Caco-2 (cell line): ENCODE data around the gene PPID. TPM values are rescaled to one million over a fixed set of nuclear protein-coding genes. Genes with fewer than 3 reads are reported as not detected.

Experiments
- Bru-seq: library from RNA; stranded (reverse); fragments of 400-500 nt; gene quantifications from one replicate; lab custom pipeline; 2021; lab: Mats Ljungman, UMichigan
- BruChase-seq, 2 experiments: library from RNA; stranded (reverse); fragments of 400-500 nt; gene quantifications; one replicate each; lab custom pipeline; 2021; lab: Mats Ljungman, UMichigan
- BruUV-seq: library from RNA; stranded (reverse); fragments of 400-500 nt; replicated peaks from 2 replicates; lab custom pipeline; 2021; lab: Mats Ljungman, UMichigan
- CTCF ChIA-PET: fragments of 300-600 bp; sonication (Branson Sonifier 250); formaldehyde crosslinking; loops from one replicate; lab custom pipeline; 2022; ENCODE audit warnings: antibody characterized with exemption; lab: Charles Lee
- POLR2A ChIA-PET: fragments of 300-600 bp; sonication (Branson Sonifier 250); formaldehyde crosslinking; loops from one replicate; lab custom pipeline; 2022; ENCODE audit warnings: antibody characterized with exemption; lab: Charles Lee
- DNase-seq, 2 experiments: peaks; one replicate each; pipeline versions ENCODE4 v3.0.0 to v3.0.0-alpha.2; 2020 to 2022
- H3K27me3 ChIP-seq: replicated peaks from 2 replicates; pipeline ENCODE4 v1.6.0; 2011; ENCODE audit warnings: low read length; ENCODE audit not compliant: control insufficient read depth, insufficient read depth
- H3K36me3 ChIP-seq: 2 replicates; pipeline ENCODE4 v1.5.1; 2011; ENCODE audit warnings: low read length; ENCODE audit not compliant: control insufficient read depth, insufficient read depth
- H3K4me1 ChIP-seq: fragments of 250-450 bp; sonication (Bioruptor Pico); 2 replicates; pipeline ENCODE4 v1.5.1; 2020; ENCODE audit warnings: mild to moderate bottlenecking
- H3K4me3 ChIP-seq: 2 replicates; pipeline ENCODE4 v1.5.1; 2011; ENCODE audit warnings: low read depth, mild to moderate bottlenecking, control low read depth, low read length
- H3K9me3 ChIP-seq: fragments of 250-450 bp; sonication (Bioruptor Pico); 2 replicates; pipeline ENCODE4 v1.5.1; 2020; ENCODE audit warnings: mild to moderate bottlenecking, moderate library complexity
- H3K27ac Mint-ChIP-seq: one replicate; pipeline ENCODE4 v1.8.0; 2022; ENCODE audit warnings: mixed read lengths; ENCODE audit not compliant: unreplicated experiment
- H3K27me3 Mint-ChIP-seq: one replicate; pipeline ENCODE4 v1.8.0; 2022; ENCODE audit warnings: mixed read lengths; ENCODE audit not compliant: insufficient read depth, unreplicated experiment
- H3K36me3 Mint-ChIP-seq: one replicate; pipeline ENCODE4 v1.8.0; 2022; ENCODE audit warnings: mild to moderate bottlenecking, mixed read lengths; ENCODE audit not compliant: insufficient read depth, unreplicated experiment
- H3K4me1 Mint-ChIP-seq: one replicate; pipeline ENCODE4 v1.8.0; 2022; ENCODE audit warnings: low read depth, mixed read lengths; ENCODE audit not compliant: unreplicated experiment
- H3K4me3 Mint-ChIP-seq: one replicate; pipeline ENCODE4 v1.8.0; 2022; ENCODE audit warnings: mild to moderate bottlenecking, moderate library complexity, mixed read lengths; ENCODE audit not compliant: unreplicated experiment
- H3K9me3 Mint-ChIP-seq: one replicate; pipeline ENCODE4 v1.8.0; 2022; ENCODE audit warnings: mixed read lengths; ENCODE audit not compliant: unreplicated experiment
- intact Hi-C: fragments of 100-400 bp; cut with micrococcal nuclease; formaldehyde crosslinking; loops from one replicate; pipeline ENCODE4 v1.10.0; 2022; ENCODE audit not compliant: unreplicated experiment
- long read RNA-seq: library from polyadenylated mRNA; stranded (forward); transcript quantifications from one replicate; pipeline ENCODE4 v2.0.0, GENCODE V29; 2022
- total RNA-seq: library from RNA; stranded (reverse); gene quantifications from 2 replicates; pipeline ENCODE4 v1.2.3, GENCODE V29; 2022
- TF ChIP-seq, protein P1 (sequence below), 2 experiments: fragments of 200-600 bp in 1 of 2; IDR thresholded peaks; 1 replicate in 1 of 2; 2 replicates in 1 of 2; pipeline versions ENCODE4 v1.5.1 to v1.8.0; 2011 to 2022; ENCODE audit warnings: antibody characterized with exemption in 1 of 2, control low read depth in 1 of 2, inconsistent platforms in 1 of 2, low read depth in 1 of 2, low read length in 1 of 2, mild to moderate bottlenecking in 1 of 2, moderate library complexity in 1 of 2; ENCODE audit not compliant: insufficient read depth in 1 of 2, severe bottlenecking in 1 of 2, unreplicated experiment in 1 of 2

Gene PPID
- total RNA-seq (50.9 and 57.2 TPM in 2 replicates), Bru-seq, nascent RNA (percentile 92 among the genes with signal in this experiment), BruChase-seq, experiment 1, labeled RNA remaining after a 2-hour chase (percentile 90 among the genes with signal in this experiment), BruChase-seq, experiment 2, labeled RNA remaining after a 6-hour chase (percentile 95 among the genes with signal in this experiment)
- long read RNA-seq, transcript PPID-201 (10 exons, 1,823 nt) = major isoform, 186 of 204 reads
- long read RNA-seq, partial matches to known transcripts = 7 of 204 reads
- long read RNA-seq, other reads (novel, unspliced or antisense) = 11 of 204 reads

DNA sequence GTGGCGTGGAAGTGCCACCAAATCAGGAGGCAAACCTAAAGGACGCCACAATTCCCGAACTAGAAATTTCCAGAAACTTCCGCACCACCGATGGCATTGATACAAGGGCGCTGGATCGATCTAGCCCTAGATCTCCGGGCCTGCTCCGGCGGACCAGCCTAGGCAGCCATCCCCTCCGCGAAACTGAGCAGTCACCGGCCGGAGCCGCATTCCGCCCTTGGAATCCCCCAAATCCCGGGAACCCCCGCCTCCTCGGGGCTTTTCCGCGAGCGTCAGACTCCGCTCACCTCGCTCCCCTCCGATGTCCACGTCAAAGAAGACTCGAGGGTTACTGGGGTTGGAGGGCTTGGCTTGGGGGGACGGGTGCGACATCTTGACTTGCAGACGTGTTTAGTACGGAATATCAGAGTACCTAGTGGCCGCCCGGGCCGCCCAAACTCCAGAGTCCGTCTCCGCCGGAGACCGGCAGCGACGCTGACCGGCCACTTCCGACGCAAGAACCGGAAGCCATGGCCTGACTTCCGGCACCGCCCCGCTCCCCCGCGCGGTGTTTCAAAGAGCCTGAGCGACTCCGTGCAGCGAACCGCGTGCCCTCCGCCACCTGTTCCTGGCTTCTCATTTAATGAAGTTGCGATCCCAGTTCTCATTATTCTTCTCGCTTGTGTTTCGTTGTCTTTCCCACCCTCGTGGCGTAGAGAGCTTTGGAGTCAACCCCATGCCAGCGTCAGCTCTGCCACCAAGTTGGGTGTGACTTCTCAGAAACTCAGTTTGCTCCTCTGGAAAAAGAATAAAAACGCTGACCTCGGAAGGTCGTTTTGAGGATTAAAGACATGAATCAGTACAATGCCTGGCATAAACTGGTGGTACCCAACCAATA, at the start of gene PPID:
Gene PPID, minus strand, starts transcription at position 480 of the 877 bp plus-strand sequence. Its CDS starts 108 bp downstream, at position 372.
- H3K9me3 ChIP-seq = no peaks in the 10 kb centered on the region
- Mint-ChIP-seq H3K4me1 (peaks cover 9% of the 10 kb centered on the region), H3K27ac (peak within 1 kb of the TSS; percentile 95), H3K9me3 (no peaks in the 10 kb centered on the region), H3K4me3 (peak within 1 kb of the TSS; percentile 90), H3K27me3 (no peaks in the 10 kb centered on the region), H3K36me3 (peaks cover 48% of the 10 kb centered on the region)
- CTCF ChIA-PET = interaction anchor here (1.4 kb wide), 1 partner anchor 129 kb away, joined by 4 read pairs; no protein-coding TSS in a partner anchor
- BruUV-seq = TSS peak; percentile 97
- peaks cover 6% of the 10 kb centered on the region for H3K4me1 ChIP-seq
- POLR2A ChIA-PET = interaction anchor here (1.0 kb wide), 1 partner anchor 122 kb away, joined by 3 read pairs; no protein-coding TSS in a partner anchor
- intact Hi-C loops = loop anchor here (1.0 to 2.0 kb wide), 7 partner anchors 46 to 724 kb away; partner anchors contain the start of genes ETFDH, FNIP2 and RAPGEF2
- DNase-seq = peak; percentile 85 to 88
- no peaks in the 10 kb centered on the region for H3K36me3 ChIP-seq
- H3K4me3 ChIP-seq = peak within 1 kb of the TSS; percentile 68
- H3K27me3 ChIP-seq = no peaks in the 10 kb centered on the region
- TF ChIP-seq, protein P1, sequence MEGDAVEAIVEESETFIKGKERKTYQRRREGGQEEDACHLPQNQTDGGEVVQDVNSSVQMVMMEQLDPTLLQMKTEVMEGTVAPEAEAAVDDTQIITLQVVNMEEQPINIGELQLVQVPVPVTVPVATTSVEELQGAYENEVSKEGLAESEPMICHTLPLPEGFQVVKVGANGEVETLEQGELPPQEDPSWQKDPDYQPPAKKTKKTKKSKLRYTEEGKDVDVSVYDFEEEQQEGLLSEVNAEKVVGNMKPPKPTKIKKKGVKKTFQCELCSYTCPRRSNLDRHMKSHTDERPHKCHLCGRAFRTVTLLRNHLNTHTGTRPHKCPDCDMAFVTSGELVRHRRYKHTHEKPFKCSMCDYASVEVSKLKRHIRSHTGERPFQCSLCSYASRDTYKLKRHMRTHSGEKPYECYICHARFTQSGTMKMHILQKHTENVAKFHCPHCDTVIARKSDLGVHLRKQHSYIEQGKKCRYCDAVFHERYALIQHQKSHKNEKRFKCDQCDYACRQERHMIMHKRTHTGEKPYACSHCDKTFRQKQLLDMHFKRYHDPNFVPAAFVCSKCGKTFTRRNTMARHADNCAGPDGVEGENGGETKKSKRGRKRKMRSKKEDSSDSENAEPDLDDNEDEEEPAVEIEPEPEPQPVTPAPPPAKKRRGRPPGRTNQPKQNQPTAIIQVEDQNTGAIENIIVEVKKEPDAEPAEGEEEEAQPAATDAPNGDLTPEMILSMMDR (IDR thresholded peaks at IDR 0.05; ENCODE audit: insufficient read depth in 1 of 2, low read depth in 1 of 2, low read length in 1 of 2, severe bottlenecking in 1 of 2, unreplicated experiment in 1 of 2) = no peak

DNA sequence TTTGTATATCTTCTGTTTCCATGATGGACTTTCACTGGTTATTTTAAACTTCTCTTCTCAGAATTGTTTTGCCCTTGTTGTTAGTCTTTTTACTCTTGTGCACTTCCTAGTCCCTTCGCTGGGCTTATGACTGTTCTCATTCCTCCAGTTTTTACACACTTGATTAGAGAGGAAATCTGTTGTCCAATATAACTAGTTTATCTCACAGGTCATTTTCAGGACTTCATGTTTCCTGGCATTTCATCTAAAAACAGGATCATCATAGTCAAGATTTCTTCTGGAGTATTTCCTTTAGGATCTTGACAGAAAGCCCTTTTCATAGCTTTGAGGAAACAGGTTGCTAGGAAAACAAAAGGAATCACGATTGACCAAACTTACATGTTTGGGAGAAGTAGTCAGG, 48.6 kb upstream of the PPID start:
- TF ChIP-seq, protein P1 (IDR thresholded peaks at IDR 0.05; ENCODE audit: insufficient read depth in 1 of 2, low read depth in 1 of 2, low read length in 1 of 2, severe bottlenecking in 1 of 2, unreplicated experiment in 1 of 2) = no peak
- H3K4me3 Mint-ChIP-seq = no peak overlapping the region
- H3K36me3 ChIP-seq = no peaks in the 10 kb centered on the region
- no peak overlapping the region for H3K4me3 ChIP-seq
- H3K36me3 Mint-ChIP-seq = no peaks in the 10 kb centered on the region
- no peaks in the 10 kb centered on the region for H3K9me3 Mint-ChIP-seq
- peaks cover 6% of the 10 kb centered on the region for H3K4me1 Mint-ChIP-seq
- H3K27ac Mint-ChIP-seq = no peak overlapping the region
- no peak for DNase-seq
- BruUV-seq = no TSS peak
- H3K27me3 Mint-ChIP-seq = no peaks in the 10 kb centered on the region
- H3K27me3 ChIP-seq = no peaks in the 10 kb centered on the region
- H3K9me3 ChIP-seq = no peaks in the 10 kb centered on the region
- H3K4me1 ChIP-seq = peaks cover 15% of the 10 kb centered on the region
- intact Hi-C loops = no loop called here
- CTCF ChIA-PET = no interaction called here
- POLR2A ChIA-PET = interaction anchor here (0.6 kb wide), 1 partner anchor 21 kb away, joined by 3 read pairs; no protein-coding TSS in a partner anchor

DNA sequence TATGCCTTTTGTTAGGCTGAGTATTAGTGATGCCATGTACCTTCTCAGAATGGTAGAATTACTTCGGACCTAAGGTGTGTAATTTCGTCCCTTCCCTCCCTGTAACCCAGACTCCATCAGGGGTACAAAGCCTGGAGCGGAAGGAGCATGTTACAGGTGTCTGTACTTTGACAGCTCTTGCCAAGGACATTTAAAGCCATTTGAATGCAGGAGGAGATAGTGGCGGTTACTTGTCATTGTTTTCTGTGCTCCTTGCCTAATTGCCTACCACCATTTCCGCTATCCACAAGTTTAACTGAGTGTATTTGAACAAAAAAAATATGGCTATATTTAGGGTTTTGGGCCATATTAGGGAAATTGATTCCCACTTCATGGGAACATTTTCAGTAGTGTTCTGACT, 47.5 kb upstream of the PPID start:
- intact Hi-C loops = no loop called here
- CTCF ChIA-PET = no interaction called here
- POLR2A ChIA-PET = no interaction called here
- BruUV-seq = no TSS peak
- H3K9me3 ChIP-seq = no peaks in the 10 kb centered on the region
- H3K4me1 ChIP-seq = peaks cover 9% of the 10 kb centered on the region
- no peak overlapping the region for H3K4me3 ChIP-seq
- H3K4me1 Mint-ChIP-seq = peaks cover 6% of the 10 kb centered on the region
- no peaks in the 10 kb centered on the region for H3K36me3 ChIP-seq
- DNase-seq = no peak
- H3K9me3 Mint-ChIP-seq = no peaks in the 10 kb centered on the region
- TF ChIP-seq, protein P1 (IDR thresholded peaks at IDR 0.05; ENCODE audit: insufficient read depth in 1 of 2, low read depth in 1 of 2, low read length in 1 of 2, severe bottlenecking in 1 of 2, unreplicated experiment in 1 of 2) = no peak
- no peak overlapping the region for H3K4me3 Mint-ChIP-seq
- no peaks in the 10 kb centered on the region for H3K36me3 Mint-ChIP-seq
- no peaks in the 10 kb centered on the region for H3K27me3 Mint-ChIP-seq
- H3K27ac Mint-ChIP-seq = no peak overlapping the region
- H3K27me3 ChIP-seq = no peaks in the 10 kb centered on the region
